HG02759 (cell line): ENCODE measurements around the gene EIF2AK3.
"Not testable (repeated sequence)": the region's sequence is repeated elsewhere in the genome, so short reads cannot be mapped to it uniquely, and the experiment has no call there.

Experiments used
- ATAC-seq: cut with Tn5 transposase; IDR thresholded peaks from one replicate; pipeline ENCODE4 v1.9.1; 2021; ENCODE audit warnings: mild to moderate bottlenecking, moderate library complexity; ENCODE audit not compliant: unreplicated experiment

Gene EIF2AK3

DNA sequence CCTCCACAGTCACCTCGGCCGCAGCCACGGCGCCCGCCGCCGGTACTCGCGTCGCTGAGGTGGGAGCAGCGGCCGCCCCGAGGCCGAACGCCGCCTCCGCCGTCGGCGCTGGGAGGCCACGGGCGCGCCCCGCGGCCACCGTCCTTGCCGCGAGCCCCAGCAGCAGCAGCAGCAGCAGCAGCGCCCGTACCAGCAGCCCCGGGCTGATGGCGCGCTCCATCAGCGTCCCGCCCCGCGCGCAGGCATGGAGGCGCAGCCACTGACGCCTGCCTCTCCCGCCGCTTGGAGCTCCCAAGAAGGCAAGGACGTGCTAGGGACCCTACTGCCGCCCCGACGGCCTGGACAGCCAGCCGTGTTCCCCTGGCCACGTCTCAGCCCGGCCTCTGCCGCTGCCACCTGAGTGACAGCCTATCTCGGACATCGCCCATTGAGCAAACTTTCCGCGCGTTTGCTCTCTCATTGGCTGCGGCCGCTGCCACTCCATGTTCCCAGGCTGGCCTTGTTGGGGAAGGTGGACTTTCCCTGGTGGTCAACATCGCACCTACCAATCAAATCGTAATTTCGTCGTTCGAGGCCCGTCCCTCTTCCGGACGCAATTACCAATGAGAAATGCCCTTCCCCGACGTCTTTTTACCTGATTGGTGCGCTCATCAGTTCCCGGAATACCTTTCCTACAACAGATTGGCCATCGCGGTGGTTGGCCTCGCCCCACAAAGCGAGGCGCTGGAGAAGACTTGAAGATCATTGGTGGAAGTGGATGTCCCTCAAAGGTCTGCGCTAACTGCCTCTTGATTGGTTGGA is at the start of gene EIF2AK3:
Gene EIF2AK3 (minus strand): TSS at position 410 of the 801 bp plus-strand sequence. CDS start 190 bp downstream, at position 220.
- peak; percentile 88 for ATAC-seq

DNA sequence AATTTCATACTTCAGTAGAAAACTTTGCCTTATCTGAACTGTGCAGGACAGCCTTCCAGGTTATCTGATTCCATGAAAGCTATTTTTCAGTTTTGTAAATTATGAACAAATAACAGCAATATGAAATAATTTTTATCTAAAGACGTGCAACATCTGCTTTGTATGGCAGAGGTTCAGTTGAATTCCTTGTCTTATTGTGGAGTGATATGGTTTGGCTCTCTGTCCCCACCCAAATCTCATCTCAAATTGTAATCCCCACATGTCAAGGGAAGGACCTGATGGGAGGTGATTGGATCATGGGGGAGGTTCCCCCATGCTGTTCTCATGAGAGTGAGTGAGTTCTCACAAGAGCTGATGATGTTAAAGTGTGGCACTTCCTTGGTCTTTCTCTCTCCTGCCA is 46.1 kb upstream of the EIF2AK3 start:
- ATAC-seq: no peak

DNA sequence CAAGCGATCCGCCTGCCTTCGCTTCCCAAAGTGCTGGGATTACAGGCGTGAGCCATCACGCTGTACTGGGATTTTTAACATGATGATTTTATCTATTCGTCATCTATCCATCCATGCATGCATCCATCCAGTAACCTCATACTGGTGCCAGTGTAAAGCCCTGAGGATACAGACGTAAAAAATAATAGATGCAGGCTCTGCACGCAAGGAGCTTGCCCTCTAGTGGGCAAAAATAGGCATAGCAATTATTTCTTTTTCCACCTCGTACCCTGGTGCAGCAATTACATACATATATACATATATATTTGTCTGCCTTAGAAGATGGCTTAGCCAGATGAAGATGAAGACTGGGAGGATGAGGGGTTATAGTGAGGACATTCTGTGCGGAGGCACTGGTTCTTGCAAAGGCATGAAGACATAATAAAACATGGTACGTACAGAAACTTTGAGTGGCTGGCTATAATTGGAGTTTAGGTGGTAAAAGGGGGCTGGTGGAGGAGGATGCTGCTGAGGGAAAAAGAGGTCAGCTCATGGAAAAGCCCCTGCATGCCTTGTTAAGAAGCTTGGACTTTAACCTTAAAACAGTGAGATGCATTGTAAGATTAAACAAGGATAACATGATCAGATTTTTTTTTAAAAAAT is 44.6 kb upstream of the EIF2AK3 start:
- ATAC-seq: peak; percentile 62

DNA sequence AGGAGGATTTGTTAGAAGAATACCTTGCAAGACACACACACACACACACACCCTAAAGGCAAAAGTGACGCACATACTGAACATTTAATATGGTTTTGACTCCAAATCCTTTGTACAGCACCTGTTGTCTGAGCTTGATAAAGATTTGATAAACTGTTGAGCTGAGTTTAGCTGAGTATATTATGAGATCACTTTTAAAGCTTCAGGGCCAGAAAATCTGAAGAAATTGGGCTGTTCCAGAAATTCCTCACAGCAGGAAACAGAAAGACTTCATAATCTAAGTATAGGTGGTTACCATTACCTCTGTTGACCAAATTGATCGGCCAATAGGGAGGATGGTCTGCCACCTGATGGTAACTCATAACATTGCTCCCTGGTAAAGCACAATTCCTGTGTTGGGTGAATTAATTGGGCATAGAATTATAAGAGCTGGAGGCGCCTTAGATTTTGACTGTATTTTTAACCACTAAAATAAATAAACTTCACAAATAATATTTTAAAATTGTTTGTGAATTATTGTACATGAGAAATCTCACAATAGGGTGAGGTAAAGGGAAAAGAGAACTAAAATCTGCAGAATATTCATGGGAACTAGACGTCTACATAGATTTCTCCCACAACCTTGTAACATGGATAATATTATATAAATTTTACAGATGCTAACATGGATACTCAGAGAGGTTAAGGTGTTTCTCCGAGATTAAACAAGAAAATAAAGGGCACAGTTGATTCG is 42.4 kb upstream of the EIF2AK3 start:
- ATAC-seq: peak; percentile 87

DNA sequence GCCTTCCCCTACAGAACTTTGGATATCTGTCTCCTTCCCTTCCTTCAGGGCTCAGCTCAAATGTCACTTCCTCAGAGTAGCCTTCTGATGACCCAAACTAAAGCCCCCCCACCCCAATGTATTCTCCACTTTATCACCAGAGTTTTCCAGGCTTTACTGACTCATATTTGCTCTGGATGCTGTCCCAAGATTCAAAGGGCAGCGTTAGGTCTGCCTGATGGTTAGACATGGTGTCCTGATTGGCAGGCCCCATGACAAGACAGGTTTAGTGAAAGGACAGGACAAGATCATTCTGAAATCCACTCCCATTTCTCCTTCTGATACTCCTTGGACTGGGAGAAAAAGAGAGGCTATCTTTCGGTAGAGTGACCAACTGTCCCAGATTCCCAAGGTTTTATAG is 41.6 kb upstream of the EIF2AK3 start:
- ATAC-seq: no peak

DNA sequence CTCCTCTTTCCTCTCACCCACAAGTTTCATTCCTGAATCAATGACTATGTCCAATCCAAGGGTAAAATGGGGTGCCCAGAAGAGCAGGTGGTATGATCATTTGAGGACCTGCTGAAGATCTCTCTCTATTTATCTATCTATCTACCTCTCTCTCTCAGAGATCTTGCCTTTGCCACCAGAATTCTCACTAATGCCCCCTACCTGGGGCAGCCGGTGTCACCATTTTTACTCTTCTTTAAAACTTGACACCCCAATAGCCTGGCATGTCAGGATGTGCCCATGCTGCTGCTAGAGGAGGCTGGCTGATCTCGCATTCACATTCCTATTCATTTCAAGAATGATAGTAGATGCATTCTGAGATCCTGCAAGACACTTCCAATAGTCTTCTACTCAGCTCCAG is 40.0 kb upstream of the EIF2AK3 start:
- ATAC-seq: no peak

DNA sequence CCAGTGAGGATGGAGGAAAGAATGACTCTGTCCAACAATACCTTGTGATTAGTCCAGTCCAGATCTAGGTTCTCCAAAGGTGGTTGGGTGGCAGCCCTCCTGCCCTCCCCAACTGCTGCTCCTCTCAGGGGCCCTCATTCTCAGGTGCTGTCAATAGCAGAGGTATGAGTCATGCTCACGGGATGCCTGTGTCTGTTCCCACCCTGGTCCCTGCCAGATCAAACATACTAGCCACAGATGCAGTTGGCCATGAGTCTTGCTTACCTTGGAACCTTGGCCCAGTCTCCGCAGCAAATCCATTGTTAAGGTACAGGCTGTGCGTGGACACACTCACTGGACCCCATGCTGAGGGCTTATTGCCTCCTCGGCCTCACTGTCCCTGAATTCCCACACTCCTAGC is 39.3 kb upstream of the EIF2AK3 start:
- ATAC-seq: no peak

DNA sequence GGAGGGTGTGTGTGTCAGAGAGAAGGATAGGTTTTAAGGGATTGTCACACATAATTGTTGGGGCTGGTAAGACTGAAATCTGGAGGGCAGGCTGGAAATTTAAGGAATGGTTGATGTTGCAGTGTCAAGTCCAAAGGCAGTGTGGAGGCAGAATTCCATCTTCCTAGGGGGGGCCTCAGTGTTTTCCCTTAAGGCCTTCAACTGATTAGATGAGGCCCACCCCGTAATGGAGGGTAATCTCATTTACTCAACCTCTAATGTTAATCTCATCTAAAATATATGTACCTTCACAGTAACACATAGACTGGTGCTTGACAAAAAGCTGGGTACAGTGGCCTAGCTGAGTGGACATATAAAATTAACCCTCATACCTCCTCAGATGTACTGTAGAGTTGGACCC is 33.4 kb upstream of the EIF2AK3 start:
- ATAC-seq: no peak

DNA sequence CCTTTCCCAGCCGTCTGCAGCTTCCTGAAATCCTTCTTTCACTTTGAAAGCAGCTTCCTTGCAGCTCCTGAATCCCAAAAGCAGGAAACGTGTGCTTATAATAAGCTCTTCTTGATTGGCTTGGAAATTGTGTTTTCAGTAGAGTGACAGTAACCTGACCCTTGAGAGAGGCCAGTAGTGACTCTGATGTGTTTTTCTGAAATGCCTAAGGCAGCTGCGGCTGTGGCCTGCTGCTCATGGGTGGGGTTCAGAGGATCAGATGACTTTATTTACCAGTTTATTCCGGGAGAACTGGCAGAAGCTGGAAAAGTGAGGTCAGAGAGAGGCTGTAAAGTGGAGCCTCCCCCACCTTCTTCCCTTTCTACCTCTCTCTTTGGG is 32.3 kb upstream of the EIF2AK3 start:
- no peak for ATAC-seq

DNA sequence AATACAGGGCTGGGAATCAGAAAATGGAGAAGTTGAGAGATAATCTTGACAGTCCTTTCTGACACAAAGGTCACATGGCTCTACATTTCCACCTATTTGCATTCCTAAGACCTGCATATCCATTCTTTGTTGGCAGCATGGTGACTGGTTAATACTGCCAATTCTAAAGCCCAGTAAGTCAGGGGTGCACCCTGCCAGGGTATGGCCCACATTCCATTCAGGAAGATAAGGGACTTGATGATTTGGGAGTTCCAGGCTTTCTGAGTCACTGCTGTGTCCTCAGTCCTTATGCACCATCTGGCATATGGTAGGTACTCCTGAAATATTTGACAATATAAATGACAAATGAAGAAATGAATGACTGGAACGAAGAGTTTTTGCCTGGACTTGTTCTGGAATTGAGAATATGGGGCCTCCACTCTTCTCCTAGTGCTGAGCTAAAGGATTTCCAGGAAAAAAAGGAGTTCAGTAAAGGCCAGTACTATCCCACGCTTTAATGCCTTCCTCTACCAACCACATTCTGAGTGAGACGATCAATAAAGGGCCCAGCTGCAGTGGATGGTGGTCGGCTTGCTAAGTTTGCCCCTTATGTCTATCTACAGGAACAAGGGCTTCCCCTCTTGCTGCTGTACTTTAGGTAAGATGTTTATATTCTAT is 31.7 kb upstream of the EIF2AK3 start:
- no peak for ATAC-seq

DNA sequence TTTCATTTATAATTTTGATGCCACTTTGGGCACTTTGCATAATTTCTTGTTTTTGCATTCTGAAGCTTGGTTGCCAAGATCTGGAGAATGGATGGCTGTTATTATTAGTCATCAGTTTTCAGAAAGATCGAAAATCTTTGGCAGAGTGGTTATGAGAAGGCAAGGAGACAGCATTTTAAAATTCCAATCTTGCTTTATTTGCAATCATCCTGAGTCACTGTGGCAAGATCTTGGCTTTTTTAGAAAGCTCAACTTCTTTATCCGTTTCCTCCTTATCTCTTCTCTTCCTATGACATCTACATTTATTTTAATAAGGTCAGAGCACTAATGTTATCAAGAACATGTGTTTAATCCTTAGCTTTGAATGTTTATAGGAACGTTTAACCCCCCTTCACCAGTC is 31.1 kb upstream of the EIF2AK3 start:
- ATAC-seq: no peak

DNA sequence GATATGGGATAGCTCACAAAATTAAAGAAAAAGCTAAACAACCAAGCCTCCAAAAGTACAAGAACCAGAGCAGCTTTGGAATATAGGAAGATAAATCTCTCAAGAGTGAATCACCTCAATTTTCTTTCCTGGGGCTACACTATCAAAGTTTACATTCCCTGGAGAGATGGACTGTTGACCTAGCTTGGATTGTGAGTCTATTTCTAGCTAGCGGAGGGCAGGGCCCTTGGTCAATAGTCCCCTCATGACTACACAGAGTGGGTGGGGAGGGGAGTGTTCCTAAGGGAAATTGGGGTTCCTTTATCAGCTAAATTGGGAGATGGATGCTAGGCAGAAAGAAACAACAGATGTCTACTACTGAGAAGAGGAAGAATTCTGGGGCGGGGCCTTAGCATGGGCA is 29.9 kb upstream of the EIF2AK3 start:
- ATAC-seq: no peak

DNA sequence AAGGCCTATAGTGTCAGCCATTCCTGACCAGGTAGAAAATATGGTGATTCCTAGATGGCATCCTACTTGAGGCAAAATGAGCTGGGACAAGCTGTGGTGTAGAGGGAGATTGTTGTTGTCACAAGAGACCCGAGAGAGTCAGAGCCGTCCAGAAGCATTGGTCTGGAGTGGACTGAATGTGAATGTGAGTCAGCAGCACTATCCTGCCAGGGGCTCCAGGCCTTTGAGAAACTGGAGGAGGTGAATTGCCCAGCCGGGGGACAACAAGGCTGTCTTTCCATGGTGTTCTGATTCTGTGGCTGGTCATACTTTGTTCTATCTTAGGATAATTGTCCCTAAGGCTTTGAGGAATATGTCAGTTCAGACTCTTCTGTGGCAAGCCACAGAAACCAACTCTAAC is 29.4 kb upstream of the EIF2AK3 start:
- no peak for ATAC-seq

DNA sequence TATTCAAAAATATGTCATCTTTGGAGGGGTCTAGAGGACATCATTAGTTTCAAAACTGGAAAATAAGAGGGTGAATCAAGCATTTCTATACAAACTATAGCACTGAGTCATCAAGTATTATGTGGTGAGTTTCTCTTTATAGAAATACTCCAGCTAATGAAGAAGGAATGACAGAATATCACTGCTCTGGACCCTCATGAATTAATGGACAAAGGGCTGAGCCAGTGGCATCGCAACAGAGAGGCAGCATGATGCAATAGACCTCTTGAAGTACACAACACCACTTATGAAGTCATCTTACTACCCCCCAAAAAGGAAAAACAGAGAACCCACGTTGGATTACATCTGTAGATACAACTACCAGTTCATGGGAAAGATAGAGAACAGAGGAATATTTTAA is 27.4 kb upstream of the EIF2AK3 start:
- ATAC-seq: no peak

DNA sequence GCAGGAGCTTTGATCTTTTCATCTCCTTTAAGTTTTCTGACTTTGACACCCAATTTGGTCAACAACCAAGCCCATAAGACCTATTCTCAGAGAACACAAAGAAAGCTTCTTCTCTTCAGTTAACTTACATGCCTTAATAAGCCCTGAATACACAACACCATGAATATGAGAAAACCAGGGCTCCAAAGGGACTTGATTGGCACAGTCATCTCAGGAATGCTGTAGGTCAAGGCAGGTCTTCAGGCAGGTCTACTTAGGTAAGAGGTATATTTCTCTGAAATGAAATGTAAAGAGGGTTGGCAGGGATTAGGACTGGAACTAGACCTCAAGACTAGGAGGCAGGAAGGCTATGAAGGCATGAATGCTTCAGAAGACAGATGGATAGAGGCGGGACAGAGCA is 24.4 kb upstream of the EIF2AK3 start:
- no peak for ATAC-seq

DNA sequence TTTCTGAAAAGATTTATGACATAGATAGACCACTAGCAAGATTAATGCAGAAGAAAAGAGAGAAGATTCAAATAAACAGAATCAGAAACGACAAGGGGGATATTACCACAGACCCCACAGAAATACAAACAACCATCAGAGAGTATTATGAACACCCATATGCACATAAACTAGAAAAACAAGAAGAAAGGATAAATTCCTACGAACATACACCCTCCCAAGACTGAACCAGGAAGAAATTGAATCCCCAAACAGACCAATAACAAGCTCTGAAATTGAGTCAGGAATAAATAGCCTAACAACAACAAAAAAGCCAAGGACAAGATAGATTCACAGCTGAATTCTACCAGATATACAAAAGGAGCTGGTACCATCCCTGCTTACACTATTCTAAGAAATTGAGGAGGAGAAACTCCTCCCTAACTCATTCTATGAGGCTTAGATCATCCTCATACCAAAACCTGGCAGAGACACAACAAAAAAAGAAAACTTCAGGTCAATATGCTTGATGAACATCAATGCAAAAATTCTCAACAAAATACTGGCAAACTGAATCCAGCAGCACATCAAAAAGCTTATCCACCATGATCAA is 18.1 kb upstream of the EIF2AK3 start:
- ATAC-seq: not testable (repeated sequence)

DNA sequence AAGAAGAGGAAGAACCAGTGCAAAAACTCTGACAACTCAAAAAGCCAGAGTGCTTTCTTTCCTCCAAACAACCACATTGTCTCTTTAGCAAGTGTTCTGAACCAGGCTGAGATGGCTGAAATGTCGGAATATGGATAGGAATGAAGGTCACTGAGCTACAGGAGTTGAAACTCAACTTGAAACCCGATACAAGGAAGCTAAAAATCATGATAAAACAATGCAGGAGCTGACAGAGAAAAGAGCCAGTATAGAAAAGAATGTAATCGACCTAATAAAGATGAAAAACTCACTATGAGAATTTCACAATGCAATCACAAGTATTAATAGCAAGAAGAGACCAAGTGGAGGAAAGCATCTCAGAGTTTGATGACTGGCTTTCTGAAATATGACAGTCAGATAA is 15.0 kb upstream of the EIF2AK3 start:
- ATAC-seq: no peak

DNA sequence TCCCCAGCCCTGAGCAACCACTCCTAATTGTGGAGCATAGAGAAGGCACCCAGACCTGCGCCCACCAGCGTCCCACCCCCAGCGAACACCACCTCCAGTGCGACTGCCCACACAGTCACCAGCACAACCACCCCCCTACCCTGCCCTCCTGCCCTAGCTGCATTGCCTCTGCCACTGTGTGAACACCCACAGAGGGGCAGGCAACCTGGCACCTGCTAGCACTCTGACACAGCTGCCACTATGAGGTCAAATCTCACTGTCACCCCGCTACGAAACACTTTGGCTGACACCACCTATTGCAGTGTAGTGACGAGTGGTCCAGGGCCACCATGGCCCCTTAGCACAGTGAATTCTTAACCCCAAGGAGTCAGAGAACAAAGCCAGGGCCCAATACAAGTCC is 14.1 kb upstream of the EIF2AK3 start:
- no peak for ATAC-seq

DNA sequence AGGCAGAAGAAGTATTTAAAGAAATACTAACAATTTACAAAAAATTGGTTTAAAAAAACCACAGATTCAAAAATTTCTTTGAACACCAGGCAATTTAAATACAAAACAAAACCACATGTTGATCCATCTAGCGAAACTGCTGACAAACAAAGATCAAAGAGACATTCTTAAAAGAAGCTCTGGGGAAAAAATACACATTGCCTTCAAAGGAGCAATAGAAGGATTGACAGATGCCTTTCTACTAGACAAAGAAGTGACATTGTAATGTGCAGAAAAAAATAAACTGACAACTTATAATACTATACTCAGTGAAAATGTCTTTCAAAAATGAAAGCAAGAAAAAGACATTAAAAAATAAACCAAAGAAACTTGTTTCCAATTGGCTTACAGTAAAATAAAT is 12.6 kb upstream of the EIF2AK3 start:
- no peak for ATAC-seq

DNA sequence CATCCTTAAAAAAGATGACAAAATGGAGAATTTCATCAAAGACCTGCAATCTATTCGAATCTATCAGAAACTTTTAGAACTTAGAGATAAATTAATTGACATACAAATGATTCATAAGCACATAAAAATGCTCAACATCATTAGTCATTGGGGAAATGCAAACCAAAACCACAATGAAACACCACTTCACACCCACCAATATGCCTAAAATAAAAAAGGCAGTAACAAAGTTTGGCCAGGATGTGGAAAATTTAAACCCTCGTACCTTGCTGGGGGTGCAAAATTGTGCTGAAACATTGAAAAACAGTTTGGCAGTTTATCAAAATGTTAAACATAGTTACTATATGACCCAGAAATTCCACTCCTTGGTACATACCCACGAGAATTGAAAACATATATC is 11.5 kb upstream of the EIF2AK3 start:
- ATAC-seq: no peak

DNA sequence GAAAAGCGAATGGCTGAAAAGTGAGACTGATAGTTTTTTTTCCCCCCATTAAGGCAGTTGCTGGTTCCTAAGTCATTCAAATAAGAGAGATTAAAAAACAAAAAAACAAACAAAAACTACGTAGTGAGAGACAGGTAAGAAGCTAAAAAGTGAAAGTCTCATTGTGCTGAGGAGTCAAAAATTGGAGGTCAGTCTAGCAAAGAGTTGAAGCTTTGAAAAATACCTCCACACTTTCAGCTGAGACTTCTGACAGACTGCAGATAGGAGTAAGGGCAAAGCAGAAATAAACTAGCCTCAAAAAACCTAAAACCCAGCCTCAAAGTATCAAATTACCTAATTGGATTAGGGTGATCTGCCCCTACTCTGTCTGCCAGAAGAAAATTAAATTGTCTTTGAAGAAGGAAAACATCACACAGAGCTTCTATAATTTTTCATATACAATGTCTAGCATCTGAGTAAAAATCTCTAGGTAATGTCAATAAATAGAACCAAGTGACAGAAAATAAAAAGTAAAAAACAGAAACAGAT is 10.9 kb upstream of the EIF2AK3 start:
- ATAC-seq: no peak
